Panc1 (cell line): ENCODE results near the gene ITGAL.

ENCODE experiments used
- CTCF ChIP-seq: fragments of 450-650 bp; IDR thresholded peaks from 2 replicates; pipeline ENCODE4 v1.5.1; 2017; ENCODE audit warnings: mild to moderate bottlenecking
- POLR2AphosphoS5 ChIP-seq: IDR thresholded peaks from 2 replicates; pipeline ENCODE4 v1.6.1; 2012; ENCODE audit warnings: mild to moderate bottlenecking, low read depth, low read length, moderate library complexity
- REST ChIP-seq, 2 experiments: IDR thresholded peaks; 2 replicates each; pipeline ENCODE4 v1.6.1; 2011 to 2012; ENCODE audit warnings: low read depth in 2 of 2, control low read depth in 1 of 2, low read length in 1 of 2, mild to moderate bottlenecking in 1 of 2, moderate library complexity in 1 of 2; ENCODE audit not compliant: insufficient read depth in 1 of 2
- SIN3A ChIP-seq: IDR thresholded peaks from 2 replicates; pipeline ENCODE4 v1.6.1; 2012; ENCODE audit warnings: low read depth, mild to moderate bottlenecking, low read length, moderate library complexity, borderline replicate concordance; ENCODE audit not compliant: insufficient read depth

GRCh38 chr16:30456302-30456701 lies 16.2 kb upstream of the ITGAL start:
- no peak for TF ChIP-seq CTCF
- TF ChIP-seq POLR2AphosphoS5, result no peak
- no peak for TF ChIP-seq REST (IDR thresholded peaks at IDR 0.05; ENCODE audit: insufficient read depth in 1 of 2, low read depth in 2 of 2, low read length in 1 of 2)
- TF ChIP-seq SIN3A, result no peak
